Body of pancreas (tissue), 4 donors: ENCODE data around the gene GNB2. TPM values are rescaled to one million over a fixed set of nuclear protein-coding genes. Genes with fewer than 3 reads are reported as not detected.
"Not testable (repeated sequence)": the region's sequence is repeated elsewhere in the genome, so short reads cannot be mapped to it uniquely, and the experiment has no call there.

Source experiments
- ATAC-seq: fragments of 150-250 bp; one replicate; pipeline ENCODE4 v1.9.1; 2016
- DNase-seq, 4 donors: peaks; one replicate each; pipeline ENCODE4 v3.0.0-alpha.2; 2019
- H3K27ac ChIP-seq, 4 donors: fragments of 200-600 bp; sonication (generic); 1 replicate in 3 of 4; 2 replicates in 1 of 4; pipeline versions ENCODE4 v1.5.1 to v1.6.1; 2016 to 2019; ENCODE audit warnings: mild to moderate bottlenecking in 1 of 4, mixed read lengths in 1 of 4, moderate library complexity in 1 of 4
- H3K27me3 ChIP-seq, 2 donors: fragments of 200-600 bp; sonication (generic); one replicate each; pipeline ENCODE4 v1.6.0; 2016; ENCODE audit warnings: mild to moderate bottlenecking in 1 of 2
- H3K36me3 ChIP-seq, 2 donors: fragments of 200-600 bp; sonication (generic); replicated peaks in 1 of 2; 2 replicates each; pipeline ENCODE4 v1.5.1; 2016; ENCODE audit warnings: low read depth in 2 of 2; ENCODE audit not compliant: insufficient read depth in 1 of 2
- H3K4me1 ChIP-seq: fragments of 200-600 bp; sonication (generic); one replicate; pipeline ENCODE4 v1.6.0; 2016
- H3K4me3 ChIP-seq, 2 donors: fragments of 200-600 bp; sonication (generic); 1 replicate in 1 of 2; 2 replicates in 1 of 2; pipeline ENCODE4 v1.5.1; 2016 to 2019
- H3K9me3 ChIP-seq, 3 donors: fragments of 200-600 bp; sonication (generic); 1 replicate in 2 of 3; 2 replicates in 1 of 3; pipeline ENCODE4 v1.5.1; 2016
- POLR2A ChIP-seq, 3 donors: fragments of 450-650 bp; IDR thresholded peaks; one replicate each; pipeline ENCODE4 v1.6.1; 2016; ENCODE audit warnings: antibody characterized with exemption in 3 of 3, mild to moderate bottlenecking in 2 of 3
- WGBS, 2 donors: methylation state at CpG; one replicate each; pipeline ENCODE4 v1.1.5; 2017; 5-methylcytosine and 5-hydroxymethylcytosine counted together
- intact Hi-C: fragments of 100-400 bp; cut with DNase I; formaldehyde crosslinking; loops from one replicate; pipeline ENCODE4 v1.15.1; 2023
- total RNA-seq, 2 donors: library from RNA; depleted of rRNA; stranded (reverse); fragments of >200 nt; gene quantifications; one replicate each; pipeline ENCODE4 v1.1.0, GENCODE V29; 2016
- TF ChIP-seq, protein P1 (sequence below), 7 experiments: fragments of 450-650 bp in 4 of 7; fragments of 200-600 bp in 3 of 7; sonication (generic) in 3 of 7; IDR thresholded peaks; one replicate each; pipeline ENCODE4 v1.5.1; 2016 to 2019; ENCODE audit warnings: antibody characterized with exemption in 7 of 7

Gene GNB2
- total RNA-seq, 2 donors from 2014 or later: 106 to 123 TPM

DNA sequence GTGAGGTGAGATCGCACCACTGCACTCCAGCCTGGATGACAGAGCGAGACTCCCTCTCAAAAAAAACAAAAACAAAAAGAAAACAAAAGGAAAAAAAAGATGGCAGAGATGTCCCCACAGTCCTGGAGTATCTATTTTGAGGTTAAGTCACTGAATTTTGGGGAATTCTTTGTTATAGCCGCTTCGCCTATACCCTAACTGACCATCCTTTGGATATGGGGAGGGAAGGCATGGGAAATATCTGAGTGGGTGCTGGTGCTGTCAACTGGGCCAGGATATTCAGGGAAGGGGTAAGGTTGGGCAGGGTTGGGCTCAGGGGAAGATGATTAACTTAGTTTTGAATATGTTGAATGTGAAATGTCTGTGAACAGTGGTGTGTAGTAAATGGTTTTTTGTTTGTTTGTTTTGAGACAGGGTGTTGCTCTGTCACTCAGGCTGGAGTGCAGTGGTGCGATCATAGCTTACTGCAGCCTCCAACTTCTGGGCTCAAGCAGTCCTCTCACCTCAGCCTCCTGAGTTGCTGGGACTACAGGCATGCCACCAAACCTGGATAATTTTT, 8.3 kb upstream of the GNB2 start:
- Histone ChIP-seq H3K4me3 (no peak overlapping the region), H3K9me3 (no peaks in the 10 kb centered on the region), H3K36me3 (no peaks in the 10 kb centered on the region), H3K27me3 (no peaks in the 10 kb centered on the region), H3K4me1 (no peaks in the 10 kb centered on the region), H3K27ac (no peak overlapping the region)
- intact Hi-C loops: no loop called here
- DNase-seq: no peak
- ATAC-seq: no peak
- 94 to 97% methylated on average over 5 of the region's 5 CpGs for WGBS, 2 donors
- no peak for TF ChIP-seq POLR2A (IDR thresholded peaks at IDR 0.05)
- TF ChIP-seq, protein P1, sequence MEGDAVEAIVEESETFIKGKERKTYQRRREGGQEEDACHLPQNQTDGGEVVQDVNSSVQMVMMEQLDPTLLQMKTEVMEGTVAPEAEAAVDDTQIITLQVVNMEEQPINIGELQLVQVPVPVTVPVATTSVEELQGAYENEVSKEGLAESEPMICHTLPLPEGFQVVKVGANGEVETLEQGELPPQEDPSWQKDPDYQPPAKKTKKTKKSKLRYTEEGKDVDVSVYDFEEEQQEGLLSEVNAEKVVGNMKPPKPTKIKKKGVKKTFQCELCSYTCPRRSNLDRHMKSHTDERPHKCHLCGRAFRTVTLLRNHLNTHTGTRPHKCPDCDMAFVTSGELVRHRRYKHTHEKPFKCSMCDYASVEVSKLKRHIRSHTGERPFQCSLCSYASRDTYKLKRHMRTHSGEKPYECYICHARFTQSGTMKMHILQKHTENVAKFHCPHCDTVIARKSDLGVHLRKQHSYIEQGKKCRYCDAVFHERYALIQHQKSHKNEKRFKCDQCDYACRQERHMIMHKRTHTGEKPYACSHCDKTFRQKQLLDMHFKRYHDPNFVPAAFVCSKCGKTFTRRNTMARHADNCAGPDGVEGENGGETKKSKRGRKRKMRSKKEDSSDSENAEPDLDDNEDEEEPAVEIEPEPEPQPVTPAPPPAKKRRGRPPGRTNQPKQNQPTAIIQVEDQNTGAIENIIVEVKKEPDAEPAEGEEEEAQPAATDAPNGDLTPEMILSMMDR (IDR thresholded peaks at IDR 0.05): no peak

DNA sequence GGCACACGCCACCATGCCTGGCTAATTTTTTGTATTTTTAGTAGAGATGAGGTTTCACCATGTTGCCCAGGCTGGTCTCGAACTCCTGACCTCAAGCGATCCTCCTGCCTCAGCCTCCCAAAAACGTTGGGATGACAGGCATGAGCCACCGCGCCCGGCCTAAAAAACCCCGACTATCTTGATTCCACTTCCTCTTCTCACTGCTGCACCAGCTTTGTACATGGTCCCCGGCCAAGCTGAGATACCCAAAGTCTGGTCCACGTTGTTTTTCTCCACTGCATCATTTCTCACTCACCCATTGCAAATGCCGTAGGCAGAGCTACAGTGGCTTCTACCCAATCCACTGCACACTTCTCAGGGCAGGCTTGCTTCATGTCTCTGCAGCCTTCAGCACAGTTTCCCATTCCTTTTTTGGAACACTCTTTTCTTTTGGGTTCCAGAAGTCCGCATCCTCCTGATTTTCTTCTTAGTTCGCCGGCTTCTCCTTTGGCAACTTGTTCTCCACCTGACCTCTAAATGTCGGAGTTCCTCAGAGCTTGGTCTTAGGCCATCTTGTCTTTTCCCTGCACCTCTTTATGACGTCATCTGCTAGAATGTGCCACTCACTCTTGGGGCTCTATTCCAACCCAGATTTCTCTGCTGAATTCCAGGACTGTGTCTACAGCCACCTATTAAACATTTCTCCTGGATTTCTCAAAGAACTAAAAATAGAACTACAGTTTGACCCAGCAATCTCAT, 6.0 kb upstream of the GNB2 start:
- no peaks in the 10 kb centered on the region for H3K36me3 ChIP-seq
- DNase-seq (no peak), ATAC-seq (no peak)
- H3K9me3 ChIP-seq: no peaks in the 10 kb centered on the region
- no peak overlapping the region for H3K27ac ChIP-seq
- TF ChIP-seq POLR2A (IDR thresholded peaks at IDR 0.05): no peak
- TF ChIP-seq, protein P1 (IDR thresholded peaks at IDR 0.05): no peak
- no peaks in the 10 kb centered on the region for H3K27me3 ChIP-seq
- no peaks in the 10 kb centered on the region for H3K4me1 ChIP-seq
- 78% methylated on average over 16 of the region's 16 CpGs for WGBS, 2 donors
- H3K4me3 ChIP-seq: no peak overlapping the region
- intact Hi-C loops: no loop called here

DNA sequence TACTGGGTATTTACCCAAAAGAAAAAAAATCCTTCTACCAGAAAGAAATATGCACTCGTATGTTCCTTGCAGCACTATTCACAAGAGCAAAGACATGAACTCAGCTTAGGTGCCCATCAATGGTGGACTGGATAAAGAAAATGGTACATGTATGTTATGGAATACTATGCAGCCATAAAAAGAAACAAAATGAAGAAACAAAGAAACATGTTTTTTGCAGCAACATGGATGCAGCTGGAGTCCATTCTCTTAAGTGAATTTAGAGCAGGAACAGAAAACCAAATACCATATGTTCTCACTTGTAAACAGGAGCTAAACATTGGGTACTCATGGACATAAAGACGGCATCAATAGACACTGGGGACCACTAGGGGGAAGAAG, 5.5 kb upstream of the GNB2 start:
- ATAC-seq: no peak
- Histone ChIP-seq H3K9me3 (no peaks in the 10 kb centered on the region), H3K4me1 (peaks cover 5% of the 10 kb centered on the region), H3K27me3 (no peaks in the 10 kb centered on the region), H3K36me3 (no peaks in the 10 kb centered on the region), H3K4me3 (no peak overlapping the region), H3K27ac (no peak overlapping the region)
- 72 to 80% methylated on average over 2 of the region's 2 CpGs for WGBS, 2 donors
- intact Hi-C loops: no loop called here
- DNase-seq: no peak
- no peak for TF ChIP-seq POLR2A (IDR thresholded peaks at IDR 0.05)
- TF ChIP-seq, protein P1 (IDR thresholded peaks at IDR 0.05): no peak

DNA sequence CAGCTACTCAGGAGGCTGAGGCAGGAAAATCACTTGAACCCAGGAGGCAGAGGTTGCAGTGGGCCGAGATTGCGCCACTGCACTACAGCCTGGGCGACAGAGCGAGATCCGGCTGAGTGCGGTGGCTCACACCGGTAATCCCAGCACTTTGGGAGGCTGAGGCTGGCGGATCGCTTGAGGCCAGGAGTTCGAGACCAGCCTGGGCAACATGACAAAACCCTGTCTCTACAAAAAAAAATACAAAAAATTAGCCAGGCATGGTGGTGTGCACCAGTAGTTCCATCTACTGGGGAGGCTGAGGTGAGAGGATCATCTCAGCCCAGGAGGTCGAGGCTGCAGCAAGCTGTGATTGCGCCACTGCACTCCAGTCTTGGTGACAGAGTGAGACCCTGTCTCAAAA, 4.4 kb upstream of the GNB2 start:
- H3K27me3 ChIP-seq, DNase-seq, H3K27ac ChIP-seq, intact Hi-C loops, H3K4me1 ChIP-seq, H3K36me3 ChIP-seq, H3K9me3 ChIP-seq, ATAC-seq, H3K4me3 ChIP-seq: not testable (repeated sequence)
- 88 to 93% methylated on average over 10 to 12 of the region's 12 CpGs for WGBS, 2 donors

DNA sequence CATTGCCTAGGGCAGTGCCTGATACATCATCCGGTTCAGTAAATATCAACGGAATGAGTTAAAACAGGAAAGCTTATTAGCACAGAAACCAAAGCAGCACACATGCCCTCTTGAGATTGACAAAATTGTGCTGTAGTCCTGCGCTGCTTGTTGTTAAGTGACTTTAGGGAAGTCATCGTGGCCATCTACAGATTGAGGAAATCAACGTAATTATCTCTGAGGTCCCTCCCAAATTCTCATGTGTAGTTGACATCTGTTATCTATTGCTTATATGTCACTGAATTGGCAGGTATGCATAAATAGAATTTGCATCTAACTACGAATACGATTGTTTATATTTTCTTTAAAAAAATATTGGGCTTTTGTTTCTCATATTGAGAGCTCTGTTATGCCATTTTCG, 3.5 kb upstream of the GNB2 start:
- no peaks in the 10 kb centered on the region for H3K9me3 ChIP-seq
- peaks cover 6% of the 10 kb centered on the region for H3K4me1 ChIP-seq
- H3K27ac ChIP-seq: no peak overlapping the region
- ATAC-seq (no peak), DNase-seq (no peak)
- WGBS, 2 donors: 59% methylated on average over 8 of the region's 8 CpGs
- no peak for TF ChIP-seq POLR2A (IDR thresholded peaks at IDR 0.05)
- TF ChIP-seq, protein P1 (IDR thresholded peaks at IDR 0.05): no peak
- H3K27me3 ChIP-seq: no peaks in the 10 kb centered on the region
- H3K4me3 ChIP-seq: no peak overlapping the region
- intact Hi-C loops: no loop called here
- H3K36me3 ChIP-seq: no peaks in the 10 kb centered on the region
